ENCODE data around the gene SLC1A4. TPM values are rescaled to one million over a fixed set of nuclear protein-coding genes. Genes with fewer than 3 reads are reported as not detected.
A peak's percentile ranks its signal among the peaks of the same experiment; 100 is the strongest.

Gene SLC1A4
- total and polyA plus RNA-seq, 10 of the 15 experiments (the other 5 are each of a cell fraction or from before 2014, with no cell fraction given): 10.8 to 43.2 (median 27.7) TPM

- TF ChIP-seq, protein P1, sequence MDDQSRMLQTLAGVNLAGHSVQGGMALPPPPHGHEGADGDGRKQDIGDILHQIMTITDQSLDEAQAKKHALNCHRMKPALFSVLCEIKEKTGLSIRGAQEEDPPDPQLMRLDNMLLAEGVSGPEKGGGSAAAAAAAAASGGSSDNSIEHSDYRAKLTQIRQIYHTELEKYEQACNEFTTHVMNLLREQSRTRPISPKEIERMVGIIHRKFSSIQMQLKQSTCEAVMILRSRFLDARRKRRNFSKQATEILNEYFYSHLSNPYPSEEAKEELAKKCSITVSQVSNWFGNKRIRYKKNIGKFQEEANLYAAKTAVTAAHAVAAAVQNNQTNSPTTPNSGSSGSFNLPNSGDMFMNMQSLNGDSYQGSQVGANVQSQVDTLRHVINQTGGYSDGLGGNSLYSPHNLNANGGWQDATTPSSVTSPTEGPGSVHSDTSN (IDR thresholded peaks at IDR 0.05; ENCODE audit: insufficient replicate concordance, low read depth, low read length): no peak
- TF ChIP-seq, protein P2, sequence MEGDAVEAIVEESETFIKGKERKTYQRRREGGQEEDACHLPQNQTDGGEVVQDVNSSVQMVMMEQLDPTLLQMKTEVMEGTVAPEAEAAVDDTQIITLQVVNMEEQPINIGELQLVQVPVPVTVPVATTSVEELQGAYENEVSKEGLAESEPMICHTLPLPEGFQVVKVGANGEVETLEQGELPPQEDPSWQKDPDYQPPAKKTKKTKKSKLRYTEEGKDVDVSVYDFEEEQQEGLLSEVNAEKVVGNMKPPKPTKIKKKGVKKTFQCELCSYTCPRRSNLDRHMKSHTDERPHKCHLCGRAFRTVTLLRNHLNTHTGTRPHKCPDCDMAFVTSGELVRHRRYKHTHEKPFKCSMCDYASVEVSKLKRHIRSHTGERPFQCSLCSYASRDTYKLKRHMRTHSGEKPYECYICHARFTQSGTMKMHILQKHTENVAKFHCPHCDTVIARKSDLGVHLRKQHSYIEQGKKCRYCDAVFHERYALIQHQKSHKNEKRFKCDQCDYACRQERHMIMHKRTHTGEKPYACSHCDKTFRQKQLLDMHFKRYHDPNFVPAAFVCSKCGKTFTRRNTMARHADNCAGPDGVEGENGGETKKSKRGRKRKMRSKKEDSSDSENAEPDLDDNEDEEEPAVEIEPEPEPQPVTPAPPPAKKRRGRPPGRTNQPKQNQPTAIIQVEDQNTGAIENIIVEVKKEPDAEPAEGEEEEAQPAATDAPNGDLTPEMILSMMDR (IDR thresholded peaks at IDR 0.05 in 2 of 3, conservative IDR thresholded peaks at IDR 0.05 in 1 of 3; ENCODE audit: control insufficient read depth in 2 of 3, extremely low read depth in 1 of 3, insufficient read depth in 1 of 3, low read depth in 3 of 3, low read length in 3 of 3): peak; percentile 46 to 53 (median 51); a peak in 5 of 6 replicates
- peak; percentile 52; the same call in 1 of the 2 replicates for TF ChIP-seq RAD21 (IDR thresholded peaks at IDR 0.05; ENCODE audit: insufficient read depth, low read depth, low read length)
- peak; percentile 30; the same call in 1 of the 2 replicates for TF ChIP-seq SMC3 (IDR thresholded peaks at IDR 0.05; ENCODE audit: borderline replicate concordance, low read length)
- no peak for TF ChIP-seq SUPT20H (IDR thresholded peaks at IDR 0.05; ENCODE audit: borderline replicate concordance, control insufficient read depth, low read depth, low read length)
- peak; percentile 21; the same call in 1 of the 2 replicates for TF ChIP-seq ZNF384 (IDR thresholded peaks at IDR 0.05; ENCODE audit: borderline replicate concordance, low read depth, low read length)
- no TSS peak for BruUV-seq (replicated peaks)
- Histone ChIP-seq H4K20me1 (ENCODE audit: control insufficient read depth, insufficient read depth) (no peaks in the 10 kb centered on the region), H3K27me3 (replicated peaks in 1 of 2; ENCODE audit: control insufficient read depth in 2 of 2, insufficient read depth in 2 of 2, low read length in 1 of 2) (no peaks in the 10 kb centered on the region), H3K36me3 (ENCODE audit: control insufficient read depth in 2 of 2, insufficient read depth in 2 of 2, low read length in 1 of 2) (peaks cover 30 to 46% of the 10 kb centered on the region in 2 experiments), H3K4me1 (ENCODE audit: control insufficient read depth, insufficient read depth, low read length) (peaks cover 24% of the 10 kb centered on the region), H3K4me2 (ENCODE audit: control insufficient read depth, insufficient read depth) (no peak overlapping the region), H3K27ac (ENCODE audit: control insufficient read depth, insufficient read depth) (peak overlapping the region; percentile 38), H3K79me2 (ENCODE audit: control insufficient read depth, insufficient read depth, low read length) (no peaks in the 10 kb centered on the region), H3K4me3 (no peak overlapping the region), H3K9me3 (replicated peaks; ENCODE audit: control insufficient read depth, insufficient read depth, low read length) (no peaks in the 10 kb centered on the region), H2AFZ (ENCODE audit: control insufficient read depth, low read depth, low read length) (no peak overlapping the region), H3K9ac (ENCODE audit: control insufficient read depth, insufficient read depth, low read length) (no peak overlapping the region)
- DNase-seq (ENCODE audit: low read depth, low spot score) (no peak), FAIRE-seq (no peak), ATAC-seq (peak; percentile 72)
- ChIA-PET SMC1A (ENCODE audit: uncharacterized antibody, unreplicated experiment) (interaction anchor here (0.6 to 2.5 kb wide), 16 partner anchors 8 to 436 kb away, joined by 3 to 13 read pairs (median 4); partner anchors contain the start of gene SLC1A4), POLR2A (interaction anchor here (0.6 to 0.9 kb wide), 5 partner anchors 10 to 153 kb away, joined by 3 to 7 read pairs (median 3); no protein-coding TSS in a partner anchor), CTCF (interaction anchor here (0.6 to 3.4 kb wide), 14 partner anchors 9 to 478 kb away, joined by 3 to 24 read pairs (median 6); no protein-coding TSS in a partner anchor), RAD21 (ENCODE audit: unreplicated experiment) (interaction anchor here (0.7 to 2.3 kb wide), 10 partner anchors 9 to 99 kb away, joined by 3 to 14 read pairs (median 4); no protein-coding TSS in a partner anchor)
- 83% methylated on average over 4 of the region's 4 CpGs for WGBS (ENCODE audit: insufficient coverage, insufficient replicate concordance, low lambda C conversion rate, missing lambda C conversion rate)
- in situ Hi-C loops (cut with MboI) (no loop called here), intact Hi-C loops (cut with micrococcal nuclease; ENCODE audit: unreplicated experiment) (no loop called here)
Measured at GRCh38 chr2:65017335-65017734, 28.1 kb downstream of the SLC1A4 start.

Data from GM12878 (cell line).